ENCODE data around the gene HLCS.

DNA sequence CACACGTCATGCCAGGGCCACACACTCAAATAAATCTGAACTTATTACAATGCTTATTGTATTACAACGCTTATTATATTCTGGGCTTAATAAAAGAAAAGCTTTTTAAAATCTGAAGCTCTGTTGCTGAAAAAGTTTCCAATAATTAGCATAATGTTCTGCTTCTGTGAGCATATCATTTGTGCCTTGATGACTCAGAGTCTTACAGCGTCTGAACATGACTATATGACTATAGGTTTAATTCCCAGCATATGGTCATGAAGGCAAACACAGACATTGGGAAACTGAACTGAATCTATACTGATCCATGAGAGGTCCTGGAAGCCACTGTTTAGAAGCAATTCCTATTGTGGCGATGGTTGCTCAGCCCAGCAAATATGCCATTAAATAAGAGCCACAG lies 201.2 kb downstream of the HLCS start:
- TF ChIP-seq, protein P1, sequence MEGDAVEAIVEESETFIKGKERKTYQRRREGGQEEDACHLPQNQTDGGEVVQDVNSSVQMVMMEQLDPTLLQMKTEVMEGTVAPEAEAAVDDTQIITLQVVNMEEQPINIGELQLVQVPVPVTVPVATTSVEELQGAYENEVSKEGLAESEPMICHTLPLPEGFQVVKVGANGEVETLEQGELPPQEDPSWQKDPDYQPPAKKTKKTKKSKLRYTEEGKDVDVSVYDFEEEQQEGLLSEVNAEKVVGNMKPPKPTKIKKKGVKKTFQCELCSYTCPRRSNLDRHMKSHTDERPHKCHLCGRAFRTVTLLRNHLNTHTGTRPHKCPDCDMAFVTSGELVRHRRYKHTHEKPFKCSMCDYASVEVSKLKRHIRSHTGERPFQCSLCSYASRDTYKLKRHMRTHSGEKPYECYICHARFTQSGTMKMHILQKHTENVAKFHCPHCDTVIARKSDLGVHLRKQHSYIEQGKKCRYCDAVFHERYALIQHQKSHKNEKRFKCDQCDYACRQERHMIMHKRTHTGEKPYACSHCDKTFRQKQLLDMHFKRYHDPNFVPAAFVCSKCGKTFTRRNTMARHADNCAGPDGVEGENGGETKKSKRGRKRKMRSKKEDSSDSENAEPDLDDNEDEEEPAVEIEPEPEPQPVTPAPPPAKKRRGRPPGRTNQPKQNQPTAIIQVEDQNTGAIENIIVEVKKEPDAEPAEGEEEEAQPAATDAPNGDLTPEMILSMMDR (IDR thresholded peaks at IDR 0.05; ENCODE audit: insufficient read depth, low read length, poor library complexity, severe bottlenecking): no peak
- TF ChIP-seq EZH2phosphoT487 (conservative IDR thresholded peaks at IDR 0.05; ENCODE audit: low read length): no peak

All from SU-DHL-6 (cell line).